ENCODE data around the gene GPAM. TPM values are rescaled to one million over a fixed set of nuclear protein-coding genes. Genes with fewer than 3 reads are reported as not detected.

GPAM gene
- total and polyA plus RNA-seq, 4 donors = 35.5 to 214 (median 147) TPM

- no peak for TF ChIP-seq ATF3 (IDR thresholded peaks at IDR 0.05)
Measured at GRCh38 chr10:112223725-112224124, 40.2 kb upstream of the GPAM start (continued).

- Histone ChIP-seq H3K27ac (ENCODE audit: low read depth in 1 of 2, low read length in 2 of 2) (peak overlapping the region; percentile 79 to 83), H3K9ac (ENCODE audit: low read depth in 1 of 2, low read length in 2 of 2) (peak overlapping the region; percentile 1 to 62), H3K27me3 (ENCODE audit: control insufficient read depth in 4 of 4, insufficient read depth in 4 of 4, low read length in 3 of 4) (no peaks in the 10 kb centered on the region), H3K36me3 (ENCODE audit: control insufficient read depth in 4 of 4, insufficient read depth in 3 of 4, low read depth in 1 of 4, low read length in 3 of 4) (peaks cover 0 to 10% (median 2%) of the 10 kb centered on the region in 4 donors), H3K4me3 (ENCODE audit: low read depth in 1 of 3, low read length in 3 of 3) (peak overlapping the region in 1 of 3 donors; percentile 0), H3K4me1 (ENCODE audit: control insufficient read depth in 4 of 4, insufficient read depth in 4 of 4, low read length in 3 of 4) (peaks cover 16 to 69% (median 48%) of the 10 kb centered on the region in 4 donors), H3K9me3 (ENCODE audit: control insufficient read depth in 4 of 4, low read length in 3 of 4) (no peaks in the 10 kb centered on the region)
- TF ChIP-seq MAX (IDR thresholded peaks at IDR 0.05) = no peak
- TF ChIP-seq YY1 (IDR thresholded peaks at IDR 0.05) = no peak
- no peak for TF ChIP-seq FOXA2 (IDR thresholded peaks at IDR 0.05)
- no peak for TF ChIP-seq JUND (IDR thresholded peaks at IDR 0.05)
- peak; percentile 40 to 63 for TF ChIP-seq HNF4A (conservative IDR thresholded peaks at IDR 0.05)
- no peak for DNase-seq (ENCODE audit: low spot score)
- WGBS = 65% methylated on average over 2 of the region's 2 CpGs
Measured at GRCh38 chr10:112222799-112223198, 39.2 kb upstream of the GPAM start.

- Histone ChIP-seq H3K4me1 (ENCODE audit: control insufficient read depth in 4 of 4, insufficient read depth in 4 of 4, low read length in 3 of 4) (peaks cover 16 to 78% (median 56%) of the 10 kb centered on the region in 4 donors), H3K9ac (ENCODE audit: low read depth in 1 of 2, low read length in 2 of 2) (no peak overlapping the region), H3K4me3 (ENCODE audit: low read depth in 1 of 3, low read length in 3 of 3) (no peak overlapping the region), H3K27me3 (ENCODE audit: control insufficient read depth in 4 of 4, insufficient read depth in 4 of 4, low read length in 3 of 4) (no peaks in the 10 kb centered on the region), H3K9me3 (ENCODE audit: control insufficient read depth in 4 of 4, low read length in 3 of 4) (no peaks in the 10 kb centered on the region), H3K36me3 (ENCODE audit: control insufficient read depth in 4 of 4, insufficient read depth in 3 of 4, low read depth in 1 of 4, low read length in 3 of 4) (peaks cover 0 to 10% (median 2%) of the 10 kb centered on the region in 4 donors), H3K27ac (ENCODE audit: low read depth in 1 of 2, low read length in 2 of 2) (peak overlapping the region in 1 of 2 donors; percentile 51)
- 85% methylated on average over 3 of the region's 3 CpGs for WGBS
- TF ChIP-seq JUND (IDR thresholded peaks at IDR 0.05) (no peak), NR2F2 (IDR thresholded peaks at IDR 0.05) (no peak), EGR1 (IDR thresholded peaks at IDR 0.05; ENCODE audit: low read depth in 2 of 2) (no peak), CTCF (IDR thresholded peaks at IDR 0.05; ENCODE audit: low read depth, low read length, missing input control) (no peak), FOXA2 (IDR thresholded peaks at IDR 0.05) (no peak), FOXA1 (IDR thresholded peaks at IDR 0.05) (no peak), HNF4A (conservative IDR thresholded peaks at IDR 0.05) (no peak), REST (IDR thresholded peaks at IDR 0.05) (no peak)
- no peak for DNase-seq (ENCODE audit: low spot score)
Measured at GRCh38 chr10:112221545-112221944, 38.0 kb upstream of the GPAM start.

All from liver (tissue), 9 donors.